HG02763 (cell line): ENCODE results near the gene LRIT2.

ENCODE experiments used
- ATAC-seq: cut with Tn5 transposase; IDR thresholded peaks from one replicate; pipeline ENCODE4 v1.9.1; 2021; ENCODE audit warnings: mild to moderate bottlenecking, moderate library complexity; ENCODE audit not compliant: unreplicated experiment

LRIT2 gene

GRCh38 chr10:84225427-84226173, at the start of gene LRIT2:
TSS of gene LRIT2 (minus strand) at chr10:84225544. CDS start at chr10:84225520, 24 bp downstream.
- ATAC-seq, result no peak

GRCh38 chr10:84270708-84271107, 45.4 kb upstream of the LRIT2 start:
- no peak for ATAC-seq

DNA sequence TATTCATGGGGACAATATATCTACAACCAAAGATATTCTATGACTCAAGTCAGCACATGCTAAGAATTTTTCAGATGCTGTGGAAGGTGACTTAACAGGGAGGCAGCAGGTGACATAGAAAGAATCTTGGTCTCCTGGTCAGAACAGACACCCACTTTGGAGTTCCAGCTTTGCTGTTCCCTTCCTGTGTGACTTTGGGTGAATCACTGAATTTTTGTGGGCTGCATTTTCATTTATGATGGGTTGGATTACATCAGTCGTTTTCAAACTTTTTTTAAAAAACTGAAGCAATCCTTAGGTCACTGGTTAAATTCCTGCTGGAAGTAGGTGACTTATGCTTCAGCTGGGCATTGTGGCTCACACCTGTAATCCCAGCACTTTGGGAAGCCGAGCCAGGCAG, 44.4 kb upstream of the LRIT2 start:
- no peak for ATAC-seq

DNA sequence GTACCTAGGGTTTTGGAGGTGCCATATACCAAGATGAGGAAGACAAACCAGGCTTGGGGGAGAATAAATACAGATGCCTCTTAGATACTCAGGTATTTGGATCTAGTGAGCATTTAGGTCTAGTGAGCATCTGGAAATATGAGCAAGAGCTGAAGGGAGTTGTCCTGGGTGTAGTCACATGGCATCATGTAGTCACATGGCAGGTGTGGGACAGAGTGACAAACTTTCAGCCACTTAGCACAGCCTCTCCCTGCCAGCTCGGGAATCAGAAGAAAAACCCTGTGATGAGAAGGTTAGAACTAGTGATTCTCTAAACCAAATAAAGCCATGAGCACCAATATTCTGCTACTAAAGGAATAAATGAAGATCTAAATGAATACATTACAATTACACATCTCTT, 43.8 kb upstream of the LRIT2 start:
- ATAC-seq, result no peak

DNA sequence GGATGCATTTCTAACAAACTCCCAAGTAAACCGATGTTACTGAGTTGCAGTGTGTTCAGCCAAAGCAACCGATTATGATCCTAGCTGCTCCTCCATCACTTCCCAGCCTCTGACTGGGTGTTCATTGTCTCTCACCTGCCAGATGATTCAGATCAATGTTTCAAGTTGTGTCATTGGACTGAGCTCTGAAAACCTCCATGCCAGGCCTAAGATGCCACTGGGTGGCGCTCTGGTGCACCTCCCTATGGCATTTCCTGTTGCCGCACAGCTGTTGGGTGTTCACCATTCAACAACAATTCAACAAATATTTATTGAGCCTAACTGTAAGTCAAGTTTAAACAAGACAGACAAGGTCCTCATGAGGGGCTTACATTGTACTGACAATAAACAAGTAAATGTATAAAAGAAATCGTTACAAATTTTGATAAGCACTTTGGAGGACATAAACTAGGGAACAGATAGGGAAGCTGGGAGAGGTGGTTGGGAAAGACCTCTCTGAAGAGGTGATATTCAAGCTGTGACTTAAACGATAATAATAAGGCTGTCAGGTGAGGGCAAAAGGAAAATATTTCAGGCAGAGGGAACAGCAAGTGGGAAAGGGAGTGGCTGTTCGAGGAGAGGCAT, 42.3 kb upstream of the LRIT2 start:
- ATAC-seq, result no peak

DNA sequence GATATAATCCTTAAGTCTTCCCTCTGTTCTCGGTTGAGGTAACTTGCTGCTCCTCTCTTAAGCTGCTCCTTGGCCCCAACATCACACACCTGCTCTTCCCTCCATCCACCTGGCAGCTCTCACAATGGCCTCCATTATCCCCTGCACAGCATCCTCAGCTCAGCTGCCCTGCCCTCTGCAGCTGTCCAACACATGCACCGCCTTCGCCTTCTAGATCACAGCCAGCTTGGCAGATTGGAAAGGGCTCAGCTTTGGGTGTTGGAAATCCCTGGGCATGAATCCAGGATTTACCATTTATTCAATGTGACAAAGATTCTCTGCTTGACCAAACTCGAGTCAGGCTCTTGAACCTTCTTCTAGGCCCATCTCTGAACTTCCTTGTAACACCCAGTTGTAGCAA, 40.1 kb upstream of the LRIT2 start:
- no peak for ATAC-seq

- peak; percentile 77 for ATAC-seq
Observed at GRCh38 chr10:84264611-84265141, 39.3 kb upstream of the LRIT2 start.

GRCh38 chr10:84263716-84264115, 38.4 kb upstream of the LRIT2 start:
- no peak for ATAC-seq

GRCh38 chr10:84262190-84262956, 37.0 kb upstream of the LRIT2 start:
- ATAC-seq, result no peak

DNA sequence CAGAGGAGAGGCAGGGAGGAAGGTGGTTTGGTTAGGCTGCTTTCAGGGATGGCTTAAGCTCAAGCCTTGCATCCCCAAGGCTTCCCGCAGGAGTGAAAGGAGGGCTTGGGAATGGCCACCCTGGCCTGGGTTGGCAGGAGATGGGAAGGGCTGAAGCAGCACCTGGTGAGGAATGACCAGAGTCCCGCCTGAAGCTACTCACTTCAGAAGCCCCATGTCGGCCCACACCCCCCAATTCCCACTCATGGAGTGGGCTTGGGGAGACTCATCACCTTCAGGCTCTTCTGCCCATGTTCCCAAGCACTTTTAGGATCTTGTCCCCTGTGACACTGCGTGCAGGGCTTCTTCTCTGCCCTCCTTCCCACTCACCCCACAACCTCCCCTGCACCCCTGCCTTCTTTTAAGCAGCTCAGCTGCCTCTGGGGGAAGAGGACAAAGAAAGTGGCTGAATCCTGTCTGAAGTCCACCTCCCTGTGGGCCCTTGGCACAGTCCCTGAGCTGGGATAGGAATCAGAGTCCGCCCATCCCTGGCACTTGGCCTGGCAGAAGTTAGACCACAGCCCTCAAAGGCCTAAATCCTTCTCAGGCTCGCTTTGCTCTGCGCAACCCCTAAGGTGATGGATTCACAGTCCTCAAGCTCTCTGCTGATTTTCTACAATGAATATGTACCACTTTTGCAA, 36.0 kb upstream of the LRIT2 start:
- no peak for ATAC-seq

DNA sequence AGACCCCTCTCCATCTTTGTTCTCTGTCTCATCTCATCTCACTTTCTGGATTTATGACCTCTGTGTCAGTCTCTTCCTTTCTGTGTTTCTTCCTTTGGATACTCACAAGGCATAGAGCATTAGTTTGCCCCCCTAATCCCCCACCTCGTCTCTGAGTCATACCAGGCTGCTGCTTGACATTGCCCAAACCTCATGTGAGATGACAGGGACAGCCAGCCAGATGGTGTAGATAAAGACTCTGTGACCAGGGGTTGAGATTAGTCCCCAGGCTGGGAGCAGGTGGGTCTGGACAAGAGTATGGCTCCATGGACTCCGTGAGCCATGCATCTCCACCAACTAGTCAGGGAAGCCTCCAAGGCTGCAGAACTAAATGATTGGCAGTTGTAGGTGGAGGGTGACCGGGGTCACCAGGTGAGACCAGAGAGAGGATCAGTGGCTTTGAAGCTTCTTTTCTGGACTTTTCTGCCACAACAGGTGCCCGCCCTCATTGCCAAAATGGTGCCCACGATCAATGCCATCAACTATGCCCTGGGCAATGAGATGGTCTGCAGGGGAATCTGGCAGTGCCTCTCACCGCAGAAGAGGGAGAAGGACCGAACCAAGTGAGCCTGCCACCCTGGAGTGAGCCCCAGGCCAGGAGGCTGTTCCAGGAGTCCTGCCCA, 32.8 kb upstream of the LRIT2 start:
- no peak for ATAC-seq

DNA sequence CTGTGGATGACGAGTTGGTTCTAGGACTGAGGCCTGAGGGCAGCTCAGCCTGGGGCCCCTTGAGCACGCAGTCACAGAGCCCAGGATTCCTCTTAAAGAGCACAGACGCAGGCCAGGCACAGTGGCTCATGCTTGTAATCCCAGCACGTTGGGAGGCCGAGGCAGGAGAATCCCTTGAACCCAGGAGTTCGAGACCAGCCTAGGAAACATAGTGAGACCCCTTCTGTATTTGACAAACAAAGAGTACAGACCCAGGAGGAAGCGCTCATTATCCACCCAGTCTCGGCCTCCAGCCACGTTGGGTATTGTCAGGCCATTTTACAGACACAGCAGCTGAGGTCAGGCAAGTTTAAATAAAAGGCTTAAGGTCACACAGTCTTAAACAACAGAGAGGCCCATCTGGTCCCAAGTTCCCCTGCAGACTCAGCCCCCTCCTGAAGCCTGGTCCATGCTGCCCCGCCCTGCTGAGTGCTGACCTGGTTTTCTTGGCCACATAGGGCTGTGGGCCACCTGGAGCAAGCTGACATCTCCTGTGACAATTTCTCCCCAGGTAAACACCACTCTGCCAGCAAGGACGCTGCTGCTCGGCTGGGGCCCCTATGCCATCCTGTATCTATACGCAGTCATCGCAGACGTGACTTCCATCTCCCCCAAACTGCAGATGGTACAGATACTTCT, 32.1 kb upstream of the LRIT2 start:
- ATAC-seq, result no peak

DNA sequence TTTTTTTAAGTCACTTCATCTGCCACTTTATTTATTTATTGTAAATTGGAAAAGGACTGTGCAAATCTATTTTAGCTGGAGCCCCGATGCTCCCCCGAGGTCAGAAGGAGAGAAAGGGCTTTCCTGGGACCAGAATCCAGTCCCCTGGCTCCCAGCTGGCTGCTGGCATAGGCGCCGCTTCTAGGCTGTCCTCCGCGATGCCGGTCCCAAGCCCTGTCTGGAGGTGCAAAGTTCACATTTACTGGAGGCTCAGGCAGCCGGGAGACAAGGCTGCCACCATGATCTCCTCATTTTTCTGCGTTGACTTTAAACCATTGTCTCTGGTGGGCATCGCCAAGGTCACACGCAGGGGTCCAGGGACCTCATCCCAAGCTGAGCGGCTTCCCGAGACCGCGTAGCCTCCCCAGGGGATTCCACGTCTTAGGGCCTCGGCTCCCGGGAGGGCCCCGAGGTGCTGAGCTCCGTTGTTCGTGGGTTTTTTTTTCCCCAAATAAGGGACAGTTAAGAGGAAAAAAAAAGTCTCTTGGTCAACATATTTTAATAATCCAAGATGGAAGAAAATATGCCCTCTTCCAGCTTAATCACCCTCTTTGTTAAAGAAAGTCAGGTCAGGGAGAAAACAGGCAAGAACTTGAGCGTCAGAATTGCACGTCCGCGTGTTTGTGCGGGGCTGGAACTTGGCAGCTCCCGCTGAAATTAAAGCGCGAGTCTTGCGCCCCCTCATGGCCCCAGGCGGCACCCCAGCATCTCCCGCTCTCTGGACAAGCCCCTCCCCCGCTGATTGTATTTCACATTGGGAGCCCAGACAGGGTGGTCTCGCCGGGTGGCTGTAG, 31.4 kb upstream of the LRIT2 start:
- ATAC-seq, result no peak

DNA sequence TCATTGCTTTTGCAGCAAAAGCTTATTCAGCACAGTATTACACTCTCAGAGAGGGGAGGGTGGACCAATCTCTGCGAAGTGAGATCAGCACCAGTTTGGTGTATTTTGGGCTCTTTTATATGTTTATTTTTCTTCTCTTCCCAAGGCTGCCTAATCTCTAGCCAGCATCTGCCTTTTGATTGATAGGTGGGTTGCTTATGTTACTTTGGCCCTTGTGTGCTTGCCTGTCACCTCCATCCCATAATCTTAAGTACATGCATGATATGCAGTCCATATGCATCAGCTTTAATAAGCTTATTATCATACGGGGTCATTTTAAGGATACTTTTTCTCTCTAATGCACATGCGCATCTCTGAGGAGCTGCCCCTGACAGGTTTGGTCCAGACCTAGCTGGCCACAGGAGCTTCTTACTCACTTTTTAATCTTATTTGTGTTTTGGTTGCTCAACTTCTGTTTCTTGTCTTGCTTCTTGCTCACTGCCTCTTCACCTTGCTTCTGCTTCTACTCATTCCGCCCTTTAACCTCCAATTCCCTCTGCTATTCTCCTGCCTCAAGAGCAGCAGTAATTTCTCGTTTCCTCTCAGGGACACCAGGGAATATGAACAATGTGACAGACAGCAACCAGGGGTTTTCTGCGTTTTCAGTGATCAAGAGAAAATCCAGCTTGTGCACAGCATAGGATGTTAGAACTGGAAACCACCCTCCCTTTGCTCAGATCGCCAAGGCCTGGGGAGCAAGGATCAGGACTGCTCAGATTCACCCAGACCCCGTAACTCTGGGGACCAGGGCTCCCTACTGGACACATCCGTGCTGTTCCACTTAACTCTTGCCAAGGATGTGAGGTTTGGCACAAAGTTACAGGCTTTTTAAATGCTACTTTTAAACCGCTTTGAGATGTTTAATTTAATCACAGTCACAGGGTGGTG, 29.5 kb upstream of the LRIT2 start:
- ATAC-seq, result no peak

DNA sequence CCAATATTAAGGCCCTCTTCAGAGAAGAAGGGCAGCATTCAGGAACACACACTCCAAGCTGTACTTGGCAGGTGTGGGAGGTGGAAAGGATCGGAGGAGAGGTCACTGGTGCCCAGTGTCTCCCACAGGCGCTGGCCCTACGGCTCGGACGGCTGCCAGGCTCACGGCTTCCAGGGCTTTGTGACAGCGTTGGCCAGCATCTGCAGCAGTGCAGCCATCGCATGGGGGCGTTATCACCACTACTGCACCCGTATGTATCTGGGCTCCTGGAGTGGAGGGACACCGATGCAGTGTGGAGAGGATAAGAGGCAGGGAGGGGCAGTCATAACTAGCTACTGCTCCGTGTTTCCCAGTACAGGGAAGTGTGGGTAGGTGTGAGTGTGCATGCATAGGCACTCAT, 23.4 kb upstream of the LRIT2 start:
- ATAC-seq, result no peak

- ATAC-seq, result no peak
Observed at GRCh38 chr10:84247496-84247895, 22.2 kb upstream of the LRIT2 start.

DNA sequence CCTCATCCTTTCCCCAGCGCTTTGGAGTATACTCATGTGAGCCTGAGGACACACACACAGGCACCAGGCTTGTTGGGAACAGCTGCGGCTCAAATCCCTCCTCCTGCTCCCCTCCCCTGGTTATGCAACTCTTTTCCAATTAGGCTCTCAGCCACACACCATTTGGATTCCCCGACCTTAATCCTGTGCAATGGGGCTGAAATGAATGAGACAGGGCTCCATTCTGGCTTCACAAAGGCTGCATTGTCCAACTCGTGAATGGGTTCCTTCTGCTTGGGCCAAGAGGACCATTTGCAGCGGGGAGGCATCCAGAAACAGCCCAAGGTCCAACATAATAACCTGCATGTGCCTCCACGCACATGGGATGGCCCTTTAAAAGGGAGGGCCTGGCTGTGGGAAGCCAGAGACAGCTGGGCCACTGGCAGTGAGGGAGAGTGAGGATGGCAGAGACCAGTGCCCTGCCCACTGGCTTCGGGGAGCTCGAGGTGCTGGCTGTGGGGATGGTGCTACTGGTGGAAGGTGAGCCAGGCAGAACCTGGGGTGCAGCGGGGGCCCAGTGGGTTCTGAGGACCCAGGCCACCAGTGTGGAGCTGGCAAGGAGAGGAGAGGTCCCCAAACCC, 19.4 kb upstream of the LRIT2 start, which contains the start of gene RGR:
TSS of gene RGR (plus strand) at position 403 of the 620 bp plus-strand sequence. CDS start at position 441, 38 bp downstream.
- no peak for ATAC-seq
